ENCODE results near the gene EXOC2.

DNA sequence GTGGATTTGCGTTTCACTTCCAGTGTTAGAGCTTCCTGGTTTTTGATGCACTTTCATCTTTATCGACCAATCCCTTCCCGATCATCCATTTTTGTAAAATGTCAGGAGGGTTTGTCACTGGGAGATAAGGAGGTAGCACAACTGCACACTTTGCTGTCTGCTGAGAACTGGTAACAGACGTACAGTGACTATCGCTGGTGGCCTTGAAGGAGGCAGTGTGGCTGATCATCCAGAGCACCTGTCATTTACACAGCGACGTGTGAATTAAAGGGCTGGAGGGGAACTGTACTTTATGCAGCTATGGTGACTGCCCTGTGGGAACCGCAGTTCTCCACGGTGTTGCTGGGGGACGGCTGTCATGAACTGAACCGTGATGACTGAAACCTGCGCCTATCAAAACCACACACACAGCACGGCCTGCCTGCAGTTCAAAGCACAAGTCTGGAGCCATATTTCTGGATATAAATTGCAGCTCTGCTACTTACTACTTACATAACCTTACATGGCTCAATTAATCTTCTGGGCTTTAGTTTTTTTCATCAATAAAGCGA lies 86.0 kb downstream of the EXOC2 start:
- TF ChIP-seq POLR2AphosphoS5 (IDR thresholded peaks at IDR 0.05; ENCODE audit: low read depth, low read length), result no peak
- TF ChIP-seq, protein P1, sequence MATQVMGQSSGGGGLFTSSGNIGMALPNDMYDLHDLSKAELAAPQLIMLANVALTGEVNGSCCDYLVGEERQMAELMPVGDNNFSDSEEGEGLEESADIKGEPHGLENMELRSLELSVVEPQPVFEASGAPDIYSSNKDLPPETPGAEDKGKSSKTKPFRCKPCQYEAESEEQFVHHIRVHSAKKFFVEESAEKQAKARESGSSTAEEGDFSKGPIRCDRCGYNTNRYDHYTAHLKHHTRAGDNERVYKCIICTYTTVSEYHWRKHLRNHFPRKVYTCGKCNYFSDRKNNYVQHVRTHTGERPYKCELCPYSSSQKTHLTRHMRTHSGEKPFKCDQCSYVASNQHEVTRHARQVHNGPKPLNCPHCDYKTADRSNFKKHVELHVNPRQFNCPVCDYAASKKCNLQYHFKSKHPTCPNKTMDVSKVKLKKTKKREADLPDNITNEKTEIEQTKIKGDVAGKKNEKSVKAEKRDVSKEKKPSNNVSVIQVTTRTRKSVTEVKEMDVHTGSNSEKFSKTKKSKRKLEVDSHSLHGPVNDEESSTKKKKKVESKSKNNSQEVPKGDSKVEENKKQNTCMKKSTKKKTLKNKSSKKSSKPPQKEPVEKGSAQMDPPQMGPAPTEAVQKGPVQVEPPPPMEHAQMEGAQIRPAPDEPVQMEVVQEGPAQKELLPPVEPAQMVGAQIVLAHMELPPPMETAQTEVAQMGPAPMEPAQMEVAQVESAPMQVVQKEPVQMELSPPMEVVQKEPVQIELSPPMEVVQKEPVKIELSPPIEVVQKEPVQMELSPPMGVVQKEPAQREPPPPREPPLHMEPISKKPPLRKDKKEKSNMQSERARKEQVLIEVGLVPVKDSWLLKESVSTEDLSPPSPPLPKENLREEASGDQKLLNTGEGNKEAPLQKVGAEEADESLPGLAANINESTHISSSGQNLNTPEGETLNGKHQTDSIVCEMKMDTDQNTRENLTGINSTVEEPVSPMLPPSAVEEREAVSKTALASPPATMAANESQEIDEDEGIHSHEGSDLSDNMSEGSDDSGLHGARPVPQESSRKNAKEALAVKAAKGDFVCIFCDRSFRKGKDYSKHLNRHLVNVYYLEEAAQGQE (IDR thresholded peaks at IDR 0.05; ENCODE audit: insufficient read depth in 1 of 2, low read depth in 2 of 2, low read length in 2 of 2), result no peak
